IPS-18a (cell line): Measurements from ENCODE around the gene MEGF6.

Experiments used
- H3K27ac ChIP-seq: one replicate; pipeline ENCODE4 v1.5.1; 2013; ENCODE audit warnings: low read length
- H3K27me3 ChIP-seq: one replicate; pipeline ENCODE4 v1.6.1; 2013; ENCODE audit warnings: mild to moderate bottlenecking, low read length; ENCODE audit not compliant: control insufficient read depth, insufficient read depth
- H3K36me3 ChIP-seq: one replicate; pipeline ENCODE4 v1.6.1; 2013; ENCODE audit warnings: low read depth, low read length; ENCODE audit not compliant: control insufficient read depth
- H3K4me1 ChIP-seq: one replicate; pipeline ENCODE4 v1.6.1; 2013; ENCODE audit warnings: low read depth, low read length; ENCODE audit not compliant: control insufficient read depth
- H3K4me3 ChIP-seq: one replicate; pipeline ENCODE4 v1.5.1; 2013; ENCODE audit warnings: low read length
- H3K9ac ChIP-seq: one replicate; pipeline ENCODE4 v1.6.1; 2013; ENCODE audit warnings: mild to moderate bottlenecking, low read length, moderate library complexity
- H3K9me3 ChIP-seq: one replicate; pipeline ENCODE4 v1.6.1; 2013; ENCODE audit warnings: low read depth, low read length; ENCODE audit not compliant: control insufficient read depth

MEGF6 gene

GRCh38 chr1:3466366-3467075 is 144.8 kb downstream of the MEGF6 start:
- no peaks in the 10 kb centered on the region for H3K9me3 ChIP-seq
- no peaks in the 10 kb centered on the region for H3K27me3 ChIP-seq
- no peak overlapping the region for H3K27ac ChIP-seq
- H3K4me1 ChIP-seq = peaks cover 8% of the 10 kb centered on the region
- H3K9ac ChIP-seq = no peak overlapping the region
- H3K36me3 ChIP-seq = no peaks in the 10 kb centered on the region
- no peak overlapping the region for H3K4me3 ChIP-seq

GRCh38 chr1:3465935-3466321 is 145.4 kb downstream of the MEGF6 start:
- Histone ChIP-seq H3K9ac (no peak overlapping the region), H3K36me3 (no peaks in the 10 kb centered on the region), H3K4me3 (no peak overlapping the region), H3K27me3 (no peaks in the 10 kb centered on the region), H3K4me1 (peaks cover 3% of the 10 kb centered on the region), H3K27ac (no peak overlapping the region), H3K9me3 (no peaks in the 10 kb centered on the region)

- H3K4me1 ChIP-seq = no peaks in the 10 kb centered on the region
- no peak overlapping the region for H3K27ac ChIP-seq
- no peak overlapping the region for H3K9ac ChIP-seq
- H3K4me3 ChIP-seq = no peak overlapping the region
- H3K36me3 ChIP-seq = no peaks in the 10 kb centered on the region
- H3K9me3 ChIP-seq = no peaks in the 10 kb centered on the region
- H3K27me3 ChIP-seq = no peaks in the 10 kb centered on the region
Observed at GRCh38 chr1:3465091-3465934, 146.0 kb downstream of the MEGF6 start.

GRCh38 chr1:3464649-3465025 is 146.7 kb downstream of the MEGF6 start:
- Histone ChIP-seq H3K27me3 (no peaks in the 10 kb centered on the region), H3K36me3 (no peaks in the 10 kb centered on the region), H3K4me3 (no peak overlapping the region), H3K9me3 (no peaks in the 10 kb centered on the region), H3K9ac (no peak overlapping the region), H3K27ac (no peak overlapping the region), H3K4me1 (no peaks in the 10 kb centered on the region)

- no peaks in the 10 kb centered on the region for H3K9me3 ChIP-seq
- no peaks in the 10 kb centered on the region for H3K27me3 ChIP-seq
- no peak overlapping the region for H3K9ac ChIP-seq
- H3K4me1 ChIP-seq = no peaks in the 10 kb centered on the region
- peaks cover 4% of the 10 kb centered on the region for H3K36me3 ChIP-seq
- H3K27ac ChIP-seq = no peak overlapping the region
- no peak overlapping the region for H3K4me3 ChIP-seq
Observed at GRCh38 chr1:3463891-3464648, 147.2 kb downstream of the MEGF6 start.

GRCh38 chr1:3463408-3463863 is 147.9 kb downstream of the MEGF6 start:
- H3K4me1 ChIP-seq = no peaks in the 10 kb centered on the region
- H3K9ac ChIP-seq = no peak overlapping the region
- H3K9me3 ChIP-seq = no peaks in the 10 kb centered on the region
- peaks cover 5% of the 10 kb centered on the region for H3K36me3 ChIP-seq
- H3K27me3 ChIP-seq = no peaks in the 10 kb centered on the region
- no peak overlapping the region for H3K4me3 ChIP-seq
- no peak overlapping the region for H3K27ac ChIP-seq

GRCh38 chr1:3463013-3463385 is 148.3 kb downstream of the MEGF6 start:
- H3K36me3 ChIP-seq = peaks cover 5% of the 10 kb centered on the region
- no peak overlapping the region for H3K4me3 ChIP-seq
- peaks cover 2% of the 10 kb centered on the region for H3K4me1 ChIP-seq
- no peaks in the 10 kb centered on the region for H3K27me3 ChIP-seq
- H3K27ac ChIP-seq = no peak overlapping the region
- no peak overlapping the region for H3K9ac ChIP-seq
- no peaks in the 10 kb centered on the region for H3K9me3 ChIP-seq

GRCh38 chr1:3462356-3463012 is 148.8 kb downstream of the MEGF6 start:
- no peaks in the 10 kb centered on the region for H3K9me3 ChIP-seq
- no peaks in the 10 kb centered on the region for H3K27me3 ChIP-seq
- no peak overlapping the region for H3K27ac ChIP-seq
- no peak overlapping the region for H3K4me3 ChIP-seq
- H3K36me3 ChIP-seq = peaks cover 5% of the 10 kb centered on the region
- H3K9ac ChIP-seq = no peak overlapping the region
- peaks cover 2% of the 10 kb centered on the region for H3K4me1 ChIP-seq

GRCh38 chr1:3461934-3462275 is 149.4 kb downstream of the MEGF6 start:
- peaks cover 2% of the 10 kb centered on the region for H3K4me1 ChIP-seq

GRCh38 chr1:3461238-3461933 is 149.9 kb downstream of the MEGF6 start:
- Histone ChIP-seq H3K4me1 (peaks cover 2% of the 10 kb centered on the region), H3K9ac (no peak overlapping the region), H3K4me3 (no peak overlapping the region), H3K36me3 (peaks cover 5% of the 10 kb centered on the region), H3K27ac (no peak overlapping the region), H3K27me3 (no peaks in the 10 kb centered on the region), H3K9me3 (no peaks in the 10 kb centered on the region)

More at GRCh38 chr1:3461934-3462275, 149.4 kb downstream of the MEGF6 start:
- no peak overlapping the region for H3K27ac ChIP-seq
- H3K9me3 ChIP-seq = no peaks in the 10 kb centered on the region
- H3K36me3 ChIP-seq = peaks cover 5% of the 10 kb centered on the region
- H3K4me3 ChIP-seq = no peak overlapping the region
- no peaks in the 10 kb centered on the region for H3K27me3 ChIP-seq
- no peak overlapping the region for H3K9ac ChIP-seq
